Esophagus squamous epithelium (tissue), 4 donors: Measurements from ENCODE around the gene TRIM67.
"Not testable (repeated sequence)": the region's sequence is repeated elsewhere in the genome, so short reads cannot be mapped to it uniquely, and the experiment has no call there.

Experiments
- CTCF ChIP-seq, 6 experiments: fragments of 450-650 bp in 4 of 6; fragments of 200-600 bp in 2 of 6; sonication (generic) in 2 of 6; IDR thresholded peaks; one replicate each; pipeline ENCODE4 v1.5.1; 2016 to 2019; ENCODE audit warnings: antibody characterized with exemption in 6 of 6, mild to moderate bottlenecking in 4 of 6, moderate library complexity in 4 of 6
- POLR2A ChIP-seq, 4 donors: fragments of 450-650 bp; IDR thresholded peaks; one replicate each; pipeline ENCODE4 v1.6.1; 2017; ENCODE audit warnings: antibody characterized with exemption in 4 of 4, mild to moderate bottlenecking in 4 of 4, moderate library complexity in 3 of 4

GRCh38 chr1:231128471-231128870 is 33.4 kb upstream of the TRIM67 start:
- not testable (repeated sequence) for TF ChIP-seq CTCF, POLR2A (IDR thresholded peaks at IDR 0.05)
